HEK293 (cell line): ENCODE data around the gene SCOC.

Source experiments
- KLF8 ChIP-seq: fragments of 450-650 bp; formaldehyde crosslinking; IDR thresholded peaks from 2 replicates; pipeline ENCODE4 v1.5.1; 2016; ENCODE audit warnings: missing biosample characterization, missing genetic modification characterization
- PRDM6 ChIP-seq: fragments of 450-650 bp; formaldehyde crosslinking; IDR thresholded peaks from 2 replicates; pipeline ENCODE4 v1.5.1; 2017; ENCODE audit warnings: missing biosample characterization, missing genetic modification characterization
- SCRT1 ChIP-seq: fragments of 450-650 bp; formaldehyde crosslinking; IDR thresholded peaks from 2 replicates; pipeline ENCODE4 v1.5.1; 2016; ENCODE audit warnings: missing biosample characterization, missing genetic modification characterization, borderline replicate concordance
- TCF7L2 ChIP-seq: IDR thresholded peaks from 2 replicates; pipeline ENCODE4 v1.6.1; 2011; ENCODE audit warnings: low read depth, mild to moderate bottlenecking, inconsistent platforms, low read length, moderate library complexity, borderline replicate concordance
- ZBTB17 ChIP-seq: fragments of 450-650 bp; formaldehyde crosslinking; IDR thresholded peaks from 2 replicates; pipeline ENCODE4 v1.5.1; 2016; ENCODE audit warnings: missing biosample characterization, missing genetic modification characterization
- ZFP3 ChIP-seq: fragments of 450-650 bp; formaldehyde crosslinking; IDR thresholded peaks from 2 replicates; pipeline ENCODE4 v1.5.1; 2016; ENCODE audit warnings: low read depth, missing biosample characterization, missing genetic modification characterization
- ZFP41 ChIP-seq: fragments of 450-650 bp; formaldehyde crosslinking; IDR thresholded peaks from 2 replicates; pipeline ENCODE4 v1.5.1; 2016; ENCODE audit warnings: missing biosample characterization, missing genetic modification characterization, borderline replicate concordance
- ZIC2 ChIP-seq: fragments of 450-650 bp; formaldehyde crosslinking; IDR thresholded peaks from 2 replicates; pipeline ENCODE4 v1.5.1; 2016; ENCODE audit warnings: missing biosample characterization, missing genetic modification characterization
- ZNF16 ChIP-seq: fragments of 450-650 bp; formaldehyde crosslinking; IDR thresholded peaks from 2 replicates; pipeline ENCODE4 v1.5.1; 2016; ENCODE audit warnings: low read depth, missing biosample characterization, missing genetic modification characterization
- ZNF664 ChIP-seq: fragments of 450-650 bp; formaldehyde crosslinking; IDR thresholded peaks from 2 replicates; pipeline ENCODE4 v1.5.1; 2016; ENCODE audit warnings: missing biosample characterization, missing genetic modification characterization
- ZNF677 ChIP-seq: fragments of 450-650 bp; IDR thresholded peaks from 2 replicates; pipeline ENCODE4 v1.5.0; 2018; ENCODE audit warnings: missing biosample characterization, mild to moderate bottlenecking, missing genetic modification characterization, moderate library complexity
- ZNF792 ChIP-seq: fragments of 450-650 bp; formaldehyde crosslinking; IDR thresholded peaks from 2 replicates; pipeline ENCODE4 v1.5.1; 2016; ENCODE audit warnings: missing biosample characterization, missing genetic modification characterization
- TF ChIP-seq, protein P1 (sequence below): fragments of 450-650 bp; formaldehyde crosslinking; IDR thresholded peaks from 2 replicates; pipeline ENCODE4 v1.5.1; 2016; ENCODE audit warnings: missing biosample characterization, missing genetic modification characterization

DNA sequence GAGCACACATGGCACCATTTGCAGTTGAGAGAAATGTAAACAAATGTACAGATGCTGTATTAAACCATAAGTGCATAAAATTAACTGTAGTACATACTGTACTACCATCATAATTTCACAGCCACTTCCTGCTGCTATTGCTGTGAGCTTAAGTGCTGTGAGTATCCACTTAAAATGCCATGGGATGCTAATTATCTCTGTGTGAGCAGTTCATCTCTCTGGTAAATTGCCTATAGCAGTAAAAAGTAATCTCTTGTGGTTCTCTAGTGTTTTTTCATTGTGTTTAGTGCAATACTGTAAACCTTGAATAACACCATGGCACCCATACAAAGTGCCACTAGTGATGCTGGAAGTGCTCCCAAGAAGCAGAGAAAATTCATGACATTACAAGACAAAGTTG is 9.9 kb upstream of the SCOC start:
- TF ChIP-seq, protein P1, sequence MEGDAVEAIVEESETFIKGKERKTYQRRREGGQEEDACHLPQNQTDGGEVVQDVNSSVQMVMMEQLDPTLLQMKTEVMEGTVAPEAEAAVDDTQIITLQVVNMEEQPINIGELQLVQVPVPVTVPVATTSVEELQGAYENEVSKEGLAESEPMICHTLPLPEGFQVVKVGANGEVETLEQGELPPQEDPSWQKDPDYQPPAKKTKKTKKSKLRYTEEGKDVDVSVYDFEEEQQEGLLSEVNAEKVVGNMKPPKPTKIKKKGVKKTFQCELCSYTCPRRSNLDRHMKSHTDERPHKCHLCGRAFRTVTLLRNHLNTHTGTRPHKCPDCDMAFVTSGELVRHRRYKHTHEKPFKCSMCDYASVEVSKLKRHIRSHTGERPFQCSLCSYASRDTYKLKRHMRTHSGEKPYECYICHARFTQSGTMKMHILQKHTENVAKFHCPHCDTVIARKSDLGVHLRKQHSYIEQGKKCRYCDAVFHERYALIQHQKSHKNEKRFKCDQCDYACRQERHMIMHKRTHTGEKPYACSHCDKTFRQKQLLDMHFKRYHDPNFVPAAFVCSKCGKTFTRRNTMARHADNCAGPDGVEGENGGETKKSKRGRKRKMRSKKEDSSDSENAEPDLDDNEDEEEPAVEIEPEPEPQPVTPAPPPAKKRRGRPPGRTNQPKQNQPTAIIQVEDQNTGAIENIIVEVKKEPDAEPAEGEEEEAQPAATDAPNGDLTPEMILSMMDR (tag by site-specific recombination): no peak
- TF ChIP-seq ZBTB17 (tag by site-specific recombination): no peak
- TF ChIP-seq ZNF792 (tag by site-specific recombination): no peak
- no peak for TF ChIP-seq ZNF664 (tag by site-specific recombination)
- TF ChIP-seq KLF8 (tag by site-specific recombination): no peak
- peak; percentile 56 for TF ChIP-seq SCRT1
- TF ChIP-seq ZNF677 (tag by site-specific recombination): no peak
- TF ChIP-seq ZFP3: no peak
- TF ChIP-seq ZNF16 (tag by site-specific recombination): no peak
- no peak for TF ChIP-seq ZFP41
- TF ChIP-seq ZIC2: peak; percentile 77
- TF ChIP-seq PRDM6 (tag by site-specific recombination): peak; percentile 89
- no peak for TF ChIP-seq TCF7L2
